HFF-Myc (cell line): ENCODE results near the gene IQSEC3.
"Not testable (repeated sequence)": the region's sequence is repeated elsewhere in the genome, so short reads cannot be mapped to it uniquely, and the experiment has no call there.

Source experiments
- DNase-seq: peaks from one replicate; pipeline ENCODE4 v3.0.0-alpha.2; 2011; ENCODE audit warnings: low read depth; ENCODE audit errors: extremely low read depth
- H3K4me3 ChIP-seq: replicated peaks from 2 replicates; pipeline ENCODE4 v1.5.1; 2011; ENCODE audit warnings: low read depth, mild to moderate bottlenecking, control low read depth, low read length
- TF ChIP-seq, protein P1 (sequence below): IDR thresholded peaks from 2 replicates; pipeline ENCODE4 v1.5.1; 2012; ENCODE audit warnings: mild to moderate bottlenecking, low read depth, low read length, control low read depth; ENCODE audit errors: missing control alignments

The IQSEC3 gene

DNA sequence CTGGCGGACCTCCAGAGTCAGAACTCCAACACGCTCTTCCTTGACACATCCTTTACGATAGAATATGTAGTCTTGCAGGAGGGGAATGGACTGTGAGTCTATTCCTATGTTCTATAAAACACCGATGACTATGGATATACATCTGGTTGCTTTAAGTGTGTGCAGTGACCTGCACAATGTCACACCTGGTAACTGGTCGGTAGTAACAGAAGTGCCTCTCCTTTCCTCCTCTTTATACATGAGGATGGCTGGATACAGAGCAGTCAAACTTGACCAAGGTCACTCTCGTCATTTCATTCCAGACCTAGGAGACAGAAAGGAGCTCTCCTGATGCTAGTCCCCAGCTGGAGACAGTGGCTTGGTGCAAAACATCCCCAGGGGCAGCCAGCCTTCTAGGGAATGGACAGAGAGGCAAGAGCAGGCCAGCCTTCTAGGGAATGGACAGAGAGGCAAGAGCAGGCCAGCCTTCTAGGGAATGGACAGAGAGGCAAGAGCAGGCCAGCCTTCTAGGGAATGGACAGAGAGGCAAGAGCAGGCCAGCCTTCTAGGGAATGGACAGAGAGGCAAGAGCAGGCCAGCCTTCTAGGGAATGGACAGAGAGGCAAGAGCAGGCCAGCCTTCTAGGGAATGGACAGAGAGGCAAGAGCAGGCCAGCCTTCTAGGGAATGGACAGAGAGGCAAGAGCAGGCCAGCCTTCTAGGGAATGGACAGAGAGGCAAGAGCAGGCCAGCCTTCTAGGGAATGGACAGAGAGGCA, 21.2 kb upstream of the IQSEC3 start:
- not testable (repeated sequence) for DNase-seq

DNA sequence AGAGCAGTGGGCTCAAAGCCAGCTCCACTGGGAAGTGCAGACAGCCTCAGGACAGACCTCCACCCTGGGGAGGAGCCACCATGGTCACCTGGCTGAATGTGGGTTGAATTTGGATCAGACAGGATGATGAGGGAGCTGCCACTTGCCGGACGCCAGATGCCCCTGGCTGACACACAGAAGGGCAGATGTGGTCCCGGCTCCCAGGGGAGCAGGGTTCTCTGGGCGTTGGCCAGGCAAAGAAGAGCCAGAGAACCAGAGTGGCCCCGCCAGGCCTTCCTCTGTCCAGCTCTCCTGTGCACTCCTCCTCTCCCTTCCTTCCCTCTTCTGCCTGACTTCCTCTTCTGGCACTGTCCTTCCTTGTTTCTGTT, 20.6 kb upstream of the IQSEC3 start:
- not testable (repeated sequence) for DNase-seq, H3K4me3 ChIP-seq

More for the DNA sequence above, 21.2 kb upstream of the IQSEC3 start:
- not testable (repeated sequence) for H3K4me3 ChIP-seq

DNA sequence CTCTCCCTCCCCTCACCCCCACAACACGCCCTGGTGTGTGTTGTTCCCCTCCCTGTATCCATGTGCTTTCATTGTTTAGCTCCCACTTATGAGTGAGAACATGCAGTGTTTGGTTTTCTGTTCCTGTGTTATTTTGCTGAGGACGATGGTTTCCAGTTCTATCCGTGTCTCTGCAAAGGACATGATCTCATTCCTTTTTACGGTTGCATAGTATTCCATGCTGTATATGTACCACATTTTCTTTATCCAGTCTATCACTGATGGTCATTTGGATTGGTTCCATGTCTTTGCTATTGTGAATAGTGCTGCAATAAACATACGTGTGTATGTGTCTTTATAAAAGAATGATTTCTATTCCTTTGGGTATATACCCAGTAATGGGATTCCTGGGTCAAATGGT, 20.0 kb upstream of the IQSEC3 start:
- DNase-seq, H3K4me3 ChIP-seq: not testable (repeated sequence)

DNA sequence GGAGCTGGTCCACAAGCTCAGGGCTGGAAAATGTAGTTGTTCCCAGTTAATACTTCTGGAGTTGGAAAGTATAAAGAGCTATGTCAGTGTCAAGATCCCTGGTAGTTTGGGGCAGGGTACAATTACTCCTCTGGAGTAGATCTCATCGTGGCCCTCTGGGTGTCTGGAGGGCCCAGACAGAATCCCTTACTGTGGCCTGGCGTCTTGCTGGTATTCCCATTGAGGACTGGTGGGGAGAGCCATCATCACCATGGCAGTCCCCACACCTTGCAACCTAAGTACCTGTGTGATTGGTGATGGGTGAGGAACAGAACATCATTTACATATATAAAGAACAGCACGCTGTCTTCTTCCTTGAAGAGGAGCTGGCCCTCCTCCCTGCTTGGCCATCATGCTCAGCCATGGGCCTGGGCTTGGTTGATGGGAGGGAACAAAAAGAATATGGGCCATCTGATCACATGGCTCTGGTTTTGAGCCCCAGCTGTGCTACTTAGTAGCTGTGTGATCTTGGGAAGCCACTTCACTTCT, 18.8 kb upstream of the IQSEC3 start:
- not testable (repeated sequence) for DNase-seq, H3K4me3 ChIP-seq

DNA sequence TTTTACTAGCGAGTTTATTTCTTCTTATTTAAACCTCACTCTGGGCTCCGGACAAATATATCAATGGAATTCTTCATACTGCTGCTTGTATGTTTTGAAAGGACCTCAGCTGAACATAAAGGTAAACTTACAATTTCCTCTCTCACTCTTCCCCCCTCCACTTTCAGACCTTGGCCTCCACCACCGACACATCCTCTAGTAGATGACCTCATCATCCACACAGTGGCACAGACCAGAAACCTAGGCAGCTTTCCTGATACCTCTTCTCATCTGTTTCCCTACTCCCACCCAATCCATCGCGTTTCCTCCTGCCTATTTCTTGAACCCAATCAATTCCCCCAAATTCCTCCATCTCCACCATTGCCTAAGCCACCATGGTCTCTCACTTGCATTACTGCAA, 17.4 kb upstream of the IQSEC3 start:
- not testable (repeated sequence) for H3K4me3 ChIP-seq, DNase-seq

DNA sequence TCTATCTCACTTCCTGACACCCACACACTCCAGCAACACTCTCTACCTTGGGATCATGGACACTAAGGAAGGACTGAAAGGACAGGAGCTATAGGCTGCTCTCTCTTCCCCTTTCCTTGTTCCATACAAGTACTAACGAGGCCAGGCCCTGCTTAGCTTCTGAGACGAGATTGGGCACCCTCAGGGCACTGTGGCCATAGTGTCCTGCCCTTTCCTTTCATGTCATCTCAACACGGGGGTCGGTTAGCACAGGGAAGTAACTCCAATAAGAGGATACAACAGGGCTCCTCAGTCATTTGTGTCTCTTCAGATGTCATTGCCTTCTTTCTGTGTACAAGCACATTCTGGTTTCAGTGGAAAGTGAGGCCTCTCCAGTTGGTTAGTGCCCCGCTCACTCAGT, 15.5 kb upstream of the IQSEC3 start:
- H3K4me3 ChIP-seq, DNase-seq: not testable (repeated sequence)

DNA sequence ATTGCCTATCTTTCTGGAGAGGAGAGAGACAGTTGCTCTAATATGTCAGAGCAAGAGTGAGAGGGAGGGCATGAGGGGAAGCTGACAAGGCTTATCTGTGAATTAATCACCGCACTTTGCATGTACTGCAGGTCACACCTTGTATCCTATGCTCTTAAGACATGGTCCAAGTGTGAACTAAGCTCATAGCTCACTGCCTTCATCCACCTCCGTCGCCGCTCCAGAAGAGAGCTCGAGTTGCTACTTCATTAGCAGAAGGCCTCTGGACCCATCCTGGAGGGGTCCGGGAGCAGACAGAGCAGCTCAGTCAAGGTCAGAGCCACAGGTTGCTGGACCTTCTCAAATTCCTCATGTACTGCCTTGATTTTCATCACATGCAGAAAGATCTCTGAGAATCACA, 14.6 kb upstream of the IQSEC3 start:
- H3K4me3 ChIP-seq, DNase-seq: not testable (repeated sequence)

DNA sequence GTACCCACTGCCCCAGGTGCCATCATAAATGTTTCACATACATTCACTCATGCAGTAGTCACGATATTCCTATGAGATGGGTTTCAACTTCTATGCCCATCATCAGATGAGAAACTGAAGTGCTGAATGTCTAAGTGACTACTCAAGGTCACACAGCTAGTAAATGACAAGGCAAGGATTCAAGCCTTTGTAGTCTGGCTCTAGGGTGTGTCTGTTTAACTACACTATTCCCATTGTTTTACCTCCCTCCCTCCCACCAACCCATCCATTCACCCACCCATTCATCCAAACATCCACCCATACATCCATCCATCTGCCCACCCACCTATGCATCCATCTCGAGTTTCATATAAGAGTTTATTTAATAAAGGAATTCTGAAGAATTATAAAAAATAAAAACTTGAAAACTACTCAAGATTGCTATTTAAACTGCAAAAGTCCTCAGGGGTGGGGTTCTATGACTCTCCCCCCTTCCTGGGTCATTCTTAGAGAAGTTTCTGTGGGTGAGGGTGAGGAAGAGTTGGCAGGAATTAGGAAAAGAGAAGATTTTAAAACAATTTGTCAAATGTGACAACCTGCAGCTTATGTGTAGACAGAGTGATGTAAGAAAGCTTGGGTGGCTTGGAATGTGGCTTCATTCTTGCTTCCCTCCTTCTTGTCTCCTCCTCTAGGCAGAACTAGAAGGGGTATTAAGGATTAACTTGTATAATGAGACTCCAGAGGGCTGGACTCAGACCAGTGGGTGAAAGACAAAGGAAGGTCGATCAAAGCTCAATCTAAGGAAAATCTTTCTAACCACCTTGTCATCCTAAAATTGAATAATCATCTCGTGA, 13.4 kb upstream of the IQSEC3 start:
- not testable (repeated sequence) for DNase-seq, H3K4me3 ChIP-seq

DNA sequence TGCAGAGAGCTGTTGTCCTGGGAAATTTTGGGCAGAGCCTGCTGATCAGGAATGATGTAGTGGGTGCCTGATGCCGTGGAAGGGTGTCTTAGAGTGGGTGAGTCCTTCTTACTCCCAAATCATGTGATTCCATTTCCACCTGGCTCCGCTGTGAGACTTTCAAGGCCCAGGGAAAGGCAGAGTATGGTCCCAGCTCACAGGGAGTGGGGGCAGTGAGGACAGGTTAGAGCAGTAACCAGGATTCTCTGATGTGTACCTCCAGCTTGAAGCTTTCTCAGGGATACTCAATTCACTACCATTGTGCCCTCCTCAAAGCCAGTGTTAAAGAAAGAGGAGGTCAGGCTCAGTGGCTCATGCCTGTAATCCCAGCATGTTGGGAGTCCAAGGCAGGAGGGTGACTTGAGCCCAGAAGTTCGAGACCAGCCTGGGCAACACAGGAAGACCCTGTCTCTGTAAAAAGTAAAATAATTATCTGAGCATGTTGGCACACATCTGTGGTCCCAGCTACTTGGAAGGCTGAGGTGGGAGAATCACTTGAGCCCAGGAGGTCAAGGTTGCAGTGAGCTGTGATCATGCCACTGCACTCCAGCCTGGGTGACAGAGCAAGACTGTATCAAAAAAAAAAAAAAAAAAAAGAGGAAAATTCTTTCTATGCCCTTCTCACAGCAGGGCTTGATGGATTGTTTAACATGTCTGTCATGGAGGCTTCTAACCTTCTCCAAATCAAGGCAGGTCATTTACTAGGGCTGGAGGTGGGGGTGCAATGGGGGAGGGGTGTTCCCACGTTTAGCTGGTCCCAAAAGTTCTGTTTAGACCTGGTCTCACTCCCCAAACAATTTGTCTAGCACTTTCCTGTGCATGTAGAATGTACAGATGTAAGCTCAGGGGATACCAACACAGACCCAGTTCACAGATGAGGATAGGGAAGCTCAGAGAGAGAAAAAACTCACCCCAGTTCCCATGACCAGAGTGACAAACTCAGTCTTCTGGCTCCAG, 12.5 kb upstream of the IQSEC3 start:
- no peak overlapping the region for H3K4me3 ChIP-seq
- TF ChIP-seq, protein P1, sequence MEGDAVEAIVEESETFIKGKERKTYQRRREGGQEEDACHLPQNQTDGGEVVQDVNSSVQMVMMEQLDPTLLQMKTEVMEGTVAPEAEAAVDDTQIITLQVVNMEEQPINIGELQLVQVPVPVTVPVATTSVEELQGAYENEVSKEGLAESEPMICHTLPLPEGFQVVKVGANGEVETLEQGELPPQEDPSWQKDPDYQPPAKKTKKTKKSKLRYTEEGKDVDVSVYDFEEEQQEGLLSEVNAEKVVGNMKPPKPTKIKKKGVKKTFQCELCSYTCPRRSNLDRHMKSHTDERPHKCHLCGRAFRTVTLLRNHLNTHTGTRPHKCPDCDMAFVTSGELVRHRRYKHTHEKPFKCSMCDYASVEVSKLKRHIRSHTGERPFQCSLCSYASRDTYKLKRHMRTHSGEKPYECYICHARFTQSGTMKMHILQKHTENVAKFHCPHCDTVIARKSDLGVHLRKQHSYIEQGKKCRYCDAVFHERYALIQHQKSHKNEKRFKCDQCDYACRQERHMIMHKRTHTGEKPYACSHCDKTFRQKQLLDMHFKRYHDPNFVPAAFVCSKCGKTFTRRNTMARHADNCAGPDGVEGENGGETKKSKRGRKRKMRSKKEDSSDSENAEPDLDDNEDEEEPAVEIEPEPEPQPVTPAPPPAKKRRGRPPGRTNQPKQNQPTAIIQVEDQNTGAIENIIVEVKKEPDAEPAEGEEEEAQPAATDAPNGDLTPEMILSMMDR = no peak
- no peak for DNase-seq

DNA sequence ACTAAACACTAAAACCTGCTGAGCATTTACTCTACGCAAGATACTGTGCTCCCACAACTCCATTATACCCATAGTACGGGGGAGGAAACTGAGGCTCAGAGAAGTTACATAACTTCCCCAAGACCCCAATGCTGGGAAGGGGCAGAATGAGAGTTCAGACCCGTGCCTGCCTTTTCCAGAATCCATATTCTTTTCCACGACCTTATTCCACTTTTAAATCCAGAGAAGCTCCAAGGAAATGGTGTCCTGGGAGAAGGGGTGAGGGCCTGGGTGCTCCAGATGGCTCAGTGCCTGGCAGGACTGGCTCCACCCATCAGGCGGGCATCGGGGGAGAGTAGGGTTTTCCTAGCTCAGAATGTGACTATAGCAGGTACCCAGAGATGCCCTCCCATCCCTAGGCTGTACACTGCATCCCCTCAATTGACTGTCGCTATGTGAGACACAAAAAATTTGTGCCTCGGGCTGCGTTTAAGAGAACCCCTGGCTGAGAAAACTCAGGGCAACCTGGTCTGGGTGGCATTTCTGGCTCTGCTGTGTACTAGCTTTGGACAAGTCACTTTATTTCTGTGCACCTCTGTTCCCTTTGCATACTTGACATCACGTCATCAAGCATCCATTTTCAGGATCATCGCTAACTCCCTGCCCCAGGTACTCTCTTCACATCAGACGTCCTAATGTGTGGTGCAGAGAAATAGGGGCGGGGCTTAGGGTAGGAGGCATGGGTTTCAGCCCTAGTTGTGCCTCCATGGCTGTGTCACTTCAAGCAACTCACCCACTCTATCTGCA, 11.6 kb upstream of the IQSEC3 start:
- TF ChIP-seq, protein P1 = no peak
- DNase-seq = no peak
- no peak overlapping the region for H3K4me3 ChIP-seq
